Lower lobe of right lung (tissue), 2 donors: ENCODE data around the gene RECQL5. TPM values are rescaled to one million over a fixed set of nuclear protein-coding genes. Genes with fewer than 3 reads are reported as not detected.

Experiments used
- ATAC-seq, 2 donors: fragments of 200-7000 bp; cut with Tn5 transposase; one replicate each; pipeline ENCODE4 v1.9.1; 2020 to 2022; ENCODE audit warnings: mild to moderate bottlenecking in 2 of 2, moderate library complexity in 2 of 2
- DNase-seq: peaks from one replicate; pipeline ENCODE4 v3.0.0-alpha.2; 2020
- H3K27ac ChIP-seq: fragments of 200-600 bp; one replicate; pipeline ENCODE4 v1.8.0; 2022
- H3K27me3 ChIP-seq: fragments of 200-600 bp; one replicate; pipeline ENCODE4 v1.8.0; 2022; ENCODE audit warnings: low read depth
- H3K36me3 ChIP-seq: fragments of 200-600 bp; one replicate; pipeline ENCODE4 v1.8.0; 2022; ENCODE audit warnings: mild to moderate bottlenecking
- H3K4me1 ChIP-seq: fragments of 200-600 bp; one replicate; pipeline ENCODE4 v1.8.0; 2022
- H3K4me3 ChIP-seq: fragments of 200-600 bp; one replicate; pipeline ENCODE4 v1.8.0; 2022; ENCODE audit warnings: mild to moderate bottlenecking
- H3K9me3 ChIP-seq: fragments of 200-600 bp; one replicate; pipeline ENCODE4 v1.8.0; 2022
- CTCF ChIP-seq: fragments of 200-600 bp; IDR thresholded peaks from one replicate; pipeline ENCODE4 v1.8.0; 2022; ENCODE audit warnings: antibody characterized with exemption, mild to moderate bottlenecking
- intact Hi-C: fragments of 100-400 bp; cut with DNase I; formaldehyde crosslinking; loops from one replicate; pipeline ENCODE4 v1.11.0; 2022
- total RNA-seq: library from RNA; stranded (reverse); fragmentation: NEBNext Ultra II Directional; extraction: Animal tissue kit (Norgen Biotek cat#: 25700); gene quantifications from one replicate; pipeline ENCODE4 v1.2.1, GENCODE V29; 2021
- donor health status: DM: no; HTN: yes; CAD: no; lungs with severe emphysema.

The RECQL5 gene
- total RNA-seq, 1 donor from 2014 or later: 39.4 TPM

- DNase-seq: peak; percentile 66
- Histone ChIP-seq H3K36me3 (peaks cover 58% of the 10 kb centered on the region), H3K4me1 (peaks cover 32% of the 10 kb centered on the region), H3K9me3 (no peaks in the 10 kb centered on the region), H3K27ac (peak overlapping the region; percentile 59), H3K27me3 (no peaks in the 10 kb centered on the region), H3K4me3 (no peak overlapping the region)
- ATAC-seq: peak; percentile 90 to 92
- peak; percentile 41 for TF ChIP-seq CTCF
- intact Hi-C loops: loop anchor here (5.0 kb wide), 1 partner anchor 68 kb away; no protein-coding TSS in a partner anchor
Measured at GRCh38 chr17:75679706-75680211, 12.8 kb upstream of the RECQL5 start.

GRCh38 chr17:75676461-75676860 is 9.5 kb upstream of the RECQL5 start:
- H3K27me3 ChIP-seq: no peaks in the 10 kb centered on the region
- intact Hi-C loops: loop anchor here (5.0 kb wide), 1 partner anchor 71 kb away; no protein-coding TSS in a partner anchor
- no peak for DNase-seq
- peaks cover 82% of the 10 kb centered on the region for H3K36me3 ChIP-seq
- no peak for TF ChIP-seq CTCF
- no peak overlapping the region for H3K27ac ChIP-seq
- H3K9me3 ChIP-seq: no peaks in the 10 kb centered on the region
- H3K4me3 ChIP-seq: no peak overlapping the region
- peaks cover 19% of the 10 kb centered on the region for H3K4me1 ChIP-seq
- ATAC-seq: no peak

GRCh38 chr17:75673487-75673886 is 6.5 kb upstream of the RECQL5 start:
- intact Hi-C loops: no loop called here
- no peak for ATAC-seq
- DNase-seq: no peak
- TF ChIP-seq CTCF: no peak
- Histone ChIP-seq H3K27ac (no peak overlapping the region), H3K9me3 (no peaks in the 10 kb centered on the region), H3K27me3 (no peaks in the 10 kb centered on the region), H3K36me3 (peaks cover 84% of the 10 kb centered on the region), H3K4me3 (no peak overlapping the region), H3K4me1 (peaks cover 11% of the 10 kb centered on the region)

- TF ChIP-seq CTCF: no peak
- Histone ChIP-seq H3K4me1 (peaks cover 19% of the 10 kb centered on the region), H3K9me3 (no peaks in the 10 kb centered on the region), H3K36me3 (peaks cover 78% of the 10 kb centered on the region), H3K27ac (no peak overlapping the region), H3K4me3 (no peak overlapping the region), H3K27me3 (no peaks in the 10 kb centered on the region)
- ATAC-seq (no peak), DNase-seq (no peak)
- intact Hi-C loops: no loop called here
Measured at GRCh38 chr17:75672011-75672410, 5.1 kb upstream of the RECQL5 start.

GRCh38 chr17:75670868-75671267 is 3.9 kb upstream of the RECQL5 start:
- intact Hi-C loops: no loop called here
- no peak for TF ChIP-seq CTCF
- peaks cover 68% of the 10 kb centered on the region for H3K36me3 ChIP-seq

GRCh38 chr17:75668489-75668888 is 1.5 kb upstream of the RECQL5 start:
- peaks cover 28% of the 10 kb centered on the region for H3K4me1 ChIP-seq
- intact Hi-C loops: no loop called here
- DNase-seq: no peak
- no peak for TF ChIP-seq CTCF
- H3K27ac ChIP-seq: no peak overlapping the region
- no peaks in the 10 kb centered on the region for H3K9me3 ChIP-seq
- peak overlapping the region; percentile 70 for H3K4me3 ChIP-seq
- no peak for ATAC-seq
- H3K36me3 ChIP-seq: peaks cover 55% of the 10 kb centered on the region
- H3K27me3 ChIP-seq: no peaks in the 10 kb centered on the region

More at GRCh38 chr17:75670868-75671267, 3.9 kb upstream of the RECQL5 start:
- Histone ChIP-seq H3K27me3 (no peaks in the 10 kb centered on the region), H3K4me1 (peaks cover 28% of the 10 kb centered on the region), H3K27ac (no peak overlapping the region), H3K9me3 (no peaks in the 10 kb centered on the region), H3K4me3 (no peak overlapping the region)
- DNase-seq (no peak), ATAC-seq (no peak)
